CD4-positive, alpha-beta T cell (primary cell): ENCODE results near the gene NR2F1-AS1. TPM values are rescaled to one million over a fixed set of nuclear protein-coding genes. Genes with fewer than 3 reads are reported as not detected.

Experiments used
- ATAC-seq: fragments of 200-7000 bp; cut with Tn5 transposase; one replicate; pipeline ENCODE4 v1.10.0; 2022; ENCODE audit warnings: mild to moderate bottlenecking; ENCODE audit not compliant: poor library complexity
- CTCF ChIA-PET: fragments of 350-600 bp; sonication (Branson Sonifier 250); formaldehyde crosslinking; loops from one replicate; lab custom pipeline; 2021; ENCODE audit warnings: antibody characterized with exemption, inconsistent platforms; lab: Charles Lee
- POLR2A ChIA-PET: fragments of 350-600 bp; sonication (Branson Sonifier 250); formaldehyde crosslinking; loops from one replicate; lab custom pipeline; 2021; ENCODE audit warnings: antibody characterized with exemption, inconsistent platforms; lab: Charles Lee
- DNase-seq, 14 experiments: peaks; one replicate each; pipeline ENCODE4 v3.0.0-alpha.2; 2013 to 2020; ENCODE audit warnings: mixed read lengths in 2 of 14
- H3K27ac ChIP-seq, 2 donors: one replicate each; pipeline versions ENCODE4 v1.5.1 to v1.7.0; 2013; ENCODE audit warnings: low read length in 2 of 2, low read depth in 1 of 2, mild to moderate bottlenecking in 1 of 2
- H3K27me3 ChIP-seq, 2 experiments: 1 replicate in 1 of 2; 2 replicates in 1 of 2; pipeline versions ENCODE4 v1.6.1 to v1.7.0; 2013; ENCODE audit warnings: low read length in 2 of 2, control low read depth in 1 of 2, mild to moderate bottlenecking in 1 of 2, moderate library complexity in 1 of 2; ENCODE audit not compliant: insufficient read depth in 2 of 2, control insufficient read depth in 1 of 2
- H3K36me3 ChIP-seq: one replicate; pipeline ENCODE4 v1.6.1; 2013; ENCODE audit warnings: low read length, control low read depth; ENCODE audit not compliant: insufficient read depth
- H3K4me1 ChIP-seq: one replicate; pipeline ENCODE4 v1.6.1; 2013; ENCODE audit warnings: low read length, control low read depth; ENCODE audit not compliant: insufficient read depth
- H3K4me3 ChIP-seq: one replicate; pipeline ENCODE4 v1.5.1; 2013; ENCODE audit warnings: mild to moderate bottlenecking, low read length, moderate library complexity
- H3K9me3 ChIP-seq, 2 experiments: 1 replicate in 1 of 2; 2 replicates in 1 of 2; pipeline versions ENCODE4 v1.6.1 to v1.7.0; 2013; ENCODE audit warnings: low read length in 2 of 2, mild to moderate bottlenecking in 2 of 2, control low read depth in 1 of 2, moderate library complexity in 1 of 2; ENCODE audit not compliant: control insufficient read depth in 1 of 2, insufficient read depth in 1 of 2
- H3K27ac Mint-ChIP-seq: one replicate; pipeline ENCODE4 v1.8.0; 2020; ENCODE audit warnings: mixed read lengths
- H3K27me3 Mint-ChIP-seq: one replicate; pipeline ENCODE4 v1.8.0; 2021; ENCODE audit warnings: mixed read lengths
- H3K36me3 Mint-ChIP-seq: one replicate; pipeline ENCODE4 v1.8.0; 2021; ENCODE audit warnings: low read depth, mixed read lengths
- H3K4me1 Mint-ChIP-seq: one replicate; pipeline ENCODE4 v1.8.0; 2021; ENCODE audit warnings: low read depth, mixed read lengths
- H3K4me3 Mint-ChIP-seq: one replicate; pipeline ENCODE4 v1.8.0; 2020; ENCODE audit warnings: mild to moderate bottlenecking, mixed read lengths
- H3K9me3 Mint-ChIP-seq: one replicate; pipeline ENCODE4 v1.8.0; 2020; ENCODE audit warnings: mixed read lengths
- CTCF ChIP-seq: fragments of 200-600 bp; IDR thresholded peaks from one replicate; pipeline ENCODE4 v1.8.0; 2022; ENCODE audit warnings: antibody characterized with exemption, mild to moderate bottlenecking
- intact Hi-C, 2 experiments: fragments of 100-400 bp; cut with DNase I in 1 of 2; cut with micrococcal nuclease in 1 of 2; formaldehyde crosslinking; loops; one replicate each; pipeline versions ENCODE4 v1.15.1 to v1.9.0; 2023 to 2025; cut with DNase I, micrococcal nuclease
- total RNA-seq, 174 experiments: library from RNA in 2 of 174; stranded (reverse) in 2 of 174; gene quantifications; one replicate each; pipeline ENCODE4 v1.2.3 and lab custom pipeline; 2021 to 2026

NR2F1-AS1 gene
- total RNA-seq, 2 experiments from 2014 or later, result not detected

GRCh38 chr5:93411716-93412115 lies 169.3 kb downstream of the NR2F1-AS1 start:
- H3K27me3 ChIP-seq, result no peaks in the 10 kb centered on the region
- no peak overlapping the region for H3K4me3 Mint-ChIP-seq
- H3K36me3 Mint-ChIP-seq, result no peaks in the 10 kb centered on the region
- TF ChIP-seq CTCF, result no peak
- H3K4me1 ChIP-seq, result no peaks in the 10 kb centered on the region
- POLR2A ChIA-PET, result no interaction called here
- no peaks in the 10 kb centered on the region for H3K9me3 Mint-ChIP-seq
- intact Hi-C loops, result no loop called here
- no peak for DNase-seq
- H3K27me3 Mint-ChIP-seq, result peaks cover 4% of the 10 kb centered on the region
- CTCF ChIA-PET, result no interaction called here
- H3K4me3 ChIP-seq, result no peak overlapping the region
- H3K27ac Mint-ChIP-seq, result no peak overlapping the region
- H3K4me1 Mint-ChIP-seq, result no peaks in the 10 kb centered on the region
- H3K36me3 ChIP-seq, result no peaks in the 10 kb centered on the region
- no peak overlapping the region for H3K27ac ChIP-seq
- H3K9me3 ChIP-seq, result no peaks in the 10 kb centered on the region
- ATAC-seq, result no peak

GRCh38 chr5:93409691-93410090 lies 171.3 kb downstream of the NR2F1-AS1 start:
- DNase-seq (no peak), ATAC-seq (no peak)
- no peak overlapping the region for H3K27ac ChIP-seq
- H3K9me3 ChIP-seq, result no peaks in the 10 kb centered on the region
- peaks cover 4% of the 10 kb centered on the region for H3K27me3 Mint-ChIP-seq
- TF ChIP-seq CTCF, result no peak
- no peaks in the 10 kb centered on the region for H3K36me3 ChIP-seq
- no peak overlapping the region for H3K27ac Mint-ChIP-seq
- H3K9me3 Mint-ChIP-seq, result no peaks in the 10 kb centered on the region
- no peaks in the 10 kb centered on the region for H3K4me1 Mint-ChIP-seq
- POLR2A ChIA-PET, result no interaction called here
- no peaks in the 10 kb centered on the region for H3K4me1 ChIP-seq
- no peaks in the 10 kb centered on the region for H3K36me3 Mint-ChIP-seq
- CTCF ChIA-PET, result no interaction called here
- intact Hi-C loops, result no loop called here
- no peak overlapping the region for H3K4me3 ChIP-seq
- H3K4me3 Mint-ChIP-seq, result no peak overlapping the region
- no peaks in the 10 kb centered on the region for H3K27me3 ChIP-seq

GRCh38 chr5:93407454-93407853 lies 173.6 kb downstream of the NR2F1-AS1 start:
- Mint-ChIP-seq H3K36me3 (no peaks in the 10 kb centered on the region), H3K9me3 (no peaks in the 10 kb centered on the region), H3K4me3 (no peak overlapping the region), H3K4me1 (no peaks in the 10 kb centered on the region), H3K27me3 (peaks cover under 1% of the 10 kb centered on the region), H3K27ac (no peak overlapping the region)
- no peak for TF ChIP-seq CTCF
- Histone ChIP-seq H3K27me3 (no peaks in the 10 kb centered on the region), H3K9me3 (no peaks in the 10 kb centered on the region), H3K4me1 (no peaks in the 10 kb centered on the region), H3K36me3 (no peaks in the 10 kb centered on the region), H3K27ac (no peak overlapping the region), H3K4me3 (no peak overlapping the region)
- POLR2A ChIA-PET, result no interaction called here
- ATAC-seq (no peak), DNase-seq (no peak)
- intact Hi-C loops, result no loop called here
- CTCF ChIA-PET, result no interaction called here
